HEK293T (cell line): Measurements from ENCODE around the gene TTC33.

ENCODE experiments used
- FOXK2 ChIP-seq: fragments of 450-650 bp; IDR thresholded peaks from 2 replicates; pipeline ENCODE4 v1.6.1; 2016; ENCODE audit warnings: mild to moderate bottlenecking
- HDGF ChIP-seq: fragments of 450-650 bp; IDR thresholded peaks from 2 replicates; pipeline ENCODE4 v1.6.1; 2017; ENCODE audit warnings: antibody characterized with exemption, borderline replicate concordance
- SP1 ChIP-seq: fragments of 450-650 bp; IDR thresholded peaks from 2 replicates; pipeline ENCODE4 v1.6.1; 2017
- TF ChIP-seq, protein P1 (sequence below): fragments of 450-650 bp; IDR thresholded peaks from 2 replicates; pipeline ENCODE4 v1.6.1; 2016

DNA sequence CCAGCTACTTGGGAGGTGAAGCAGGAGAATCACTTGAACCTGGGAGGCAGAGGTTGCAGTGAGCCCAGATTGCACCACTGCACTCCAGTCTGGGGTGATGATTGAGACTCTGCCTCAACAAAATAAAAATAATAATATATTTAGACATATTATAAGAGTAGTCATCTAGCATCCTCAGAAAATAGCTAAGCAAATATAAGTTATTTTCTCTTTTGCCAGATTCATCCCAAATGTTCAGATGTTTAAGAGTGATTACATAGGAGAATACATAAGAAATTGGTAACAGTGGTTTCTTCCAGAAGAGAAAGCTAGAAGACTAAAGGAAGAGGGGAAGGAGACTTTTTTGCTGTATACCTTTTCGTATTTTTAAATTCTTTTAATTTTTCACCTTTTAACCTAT, 22.4 kb upstream of the TTC33 start:
- TF ChIP-seq SP1: no peak
- no peak for TF ChIP-seq FOXK2
- no peak for TF ChIP-seq HDGF
- TF ChIP-seq, protein P1, sequence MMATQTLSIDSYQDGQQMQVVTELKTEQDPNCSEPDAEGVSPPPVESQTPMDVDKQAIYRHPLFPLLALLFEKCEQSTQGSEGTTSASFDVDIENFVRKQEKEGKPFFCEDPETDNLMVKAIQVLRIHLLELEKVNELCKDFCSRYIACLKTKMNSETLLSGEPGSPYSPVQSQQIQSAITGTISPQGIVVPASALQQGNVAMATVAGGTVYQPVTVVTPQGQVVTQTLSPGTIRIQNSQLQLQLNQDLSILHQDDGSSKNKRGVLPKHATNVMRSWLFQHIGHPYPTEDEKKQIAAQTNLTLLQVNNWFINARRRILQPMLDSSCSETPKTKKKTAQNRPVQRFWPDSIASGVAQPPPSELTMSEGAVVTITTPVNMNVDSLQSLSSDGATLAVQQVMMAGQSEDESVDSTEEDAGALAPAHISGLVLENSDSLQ: no peak
